COLO668 (cell line): Measurements from ENCODE around the gene PSAPL1.

Source experiments
- DNase-seq: peaks from one replicate; lab custom pipeline; 2025; ENCODE audit not compliant: unreplicated experiment; lab: John Stamatoyannopoulos, UW

PSAPL1 gene

DNA sequence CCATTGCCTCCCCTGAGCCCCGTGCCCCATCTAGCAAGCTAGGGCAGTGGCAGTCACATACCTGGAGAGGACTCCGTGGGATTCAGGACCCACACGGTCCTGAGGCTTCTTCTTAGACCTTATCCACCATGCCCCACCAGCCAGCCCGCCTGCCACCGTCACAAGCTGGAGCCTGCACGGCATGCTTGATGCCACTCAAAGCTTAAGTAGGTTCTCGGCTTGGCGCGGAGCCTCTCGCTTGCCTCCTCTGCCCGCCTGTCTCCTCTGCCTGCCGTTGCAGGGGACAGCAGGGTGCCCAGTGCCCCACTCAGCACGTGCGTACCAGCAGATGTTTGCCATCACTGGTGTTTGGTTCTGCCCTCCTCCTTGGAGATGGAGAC, 14.1 kb downstream of the PSAPL1 start:
- no peak for DNase-seq

GRCh38 chr4:7419961-7420660, 14.6 kb downstream of the PSAPL1 start:
- no peak for DNase-seq

DNA sequence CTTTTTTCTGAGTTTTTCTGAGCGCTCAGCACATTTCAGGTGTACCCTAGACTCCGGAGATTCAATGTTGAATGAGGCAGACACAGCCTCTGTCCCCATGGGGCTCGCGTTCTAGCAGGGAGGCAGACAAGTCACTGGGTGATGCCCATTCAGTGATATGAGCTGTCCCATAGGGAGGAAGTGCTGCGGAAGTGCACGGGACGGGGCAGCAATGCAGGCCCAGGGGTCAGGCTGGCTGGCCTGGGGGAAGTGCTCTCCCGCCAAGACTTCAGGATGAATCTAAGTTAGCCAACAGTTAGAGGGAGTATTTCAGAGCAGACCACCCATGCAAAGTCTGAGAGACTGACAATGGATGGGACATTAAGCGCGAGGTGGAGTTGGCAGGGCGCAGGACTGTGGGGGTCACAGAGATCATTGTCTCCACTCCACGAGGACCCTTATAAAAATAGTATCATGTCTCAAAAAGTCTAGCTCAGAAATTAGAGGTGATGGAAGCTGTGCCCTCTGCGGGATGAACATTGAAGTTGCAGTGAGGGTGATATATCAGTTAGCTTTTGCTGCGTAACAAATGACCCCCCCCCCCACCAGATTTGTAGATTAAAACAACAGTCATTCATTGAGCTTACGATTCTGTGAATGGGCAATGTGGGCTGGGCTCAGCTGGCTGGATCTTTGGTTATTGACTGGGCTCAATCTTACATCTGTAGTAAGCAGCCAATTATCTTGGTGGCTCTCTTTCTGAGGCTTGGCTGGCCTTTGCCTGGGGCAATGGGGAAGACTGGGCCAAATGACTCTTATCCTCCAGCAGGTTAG, 16.4 kb downstream of the PSAPL1 start:
- DNase-seq, result no peak

- no peak for DNase-seq
Observed at GRCh38 chr4:7417639-7418038, 17.1 kb downstream of the PSAPL1 start.

DNA sequence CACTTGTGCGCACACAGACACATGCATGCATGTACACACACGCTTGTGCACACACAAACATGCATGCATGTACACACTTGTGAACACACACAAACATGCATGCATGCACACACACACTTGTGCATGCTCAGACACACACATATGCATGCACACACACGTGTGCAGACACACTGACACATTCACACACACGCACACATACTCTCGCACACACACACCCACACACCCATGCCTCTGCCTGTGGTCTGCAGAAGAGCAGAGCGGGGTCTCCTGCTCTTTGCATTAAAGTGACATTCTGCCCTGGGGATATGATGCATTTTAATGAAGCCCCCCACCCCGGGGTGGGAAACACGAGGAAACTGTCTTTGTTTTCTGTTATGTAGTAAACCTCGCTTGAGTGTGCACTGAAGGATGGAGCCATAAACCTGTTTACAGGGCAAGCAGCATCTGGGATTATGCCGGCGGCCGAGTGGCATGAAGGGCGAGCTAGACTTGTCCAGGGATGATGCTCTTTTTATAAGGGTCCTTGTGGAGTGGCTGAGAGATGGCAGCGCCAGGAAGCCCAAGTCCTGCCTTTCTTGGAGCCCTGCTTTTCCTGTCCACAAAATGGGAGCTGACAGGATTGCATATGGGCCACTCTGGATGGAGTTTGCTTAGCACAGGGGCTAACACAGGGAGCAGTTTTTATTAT, 17.8 kb downstream of the PSAPL1 start:
- DNase-seq, result no peak

GRCh38 chr4:7415927-7416686, 18.6 kb downstream of the PSAPL1 start:
- no peak for DNase-seq

DNA sequence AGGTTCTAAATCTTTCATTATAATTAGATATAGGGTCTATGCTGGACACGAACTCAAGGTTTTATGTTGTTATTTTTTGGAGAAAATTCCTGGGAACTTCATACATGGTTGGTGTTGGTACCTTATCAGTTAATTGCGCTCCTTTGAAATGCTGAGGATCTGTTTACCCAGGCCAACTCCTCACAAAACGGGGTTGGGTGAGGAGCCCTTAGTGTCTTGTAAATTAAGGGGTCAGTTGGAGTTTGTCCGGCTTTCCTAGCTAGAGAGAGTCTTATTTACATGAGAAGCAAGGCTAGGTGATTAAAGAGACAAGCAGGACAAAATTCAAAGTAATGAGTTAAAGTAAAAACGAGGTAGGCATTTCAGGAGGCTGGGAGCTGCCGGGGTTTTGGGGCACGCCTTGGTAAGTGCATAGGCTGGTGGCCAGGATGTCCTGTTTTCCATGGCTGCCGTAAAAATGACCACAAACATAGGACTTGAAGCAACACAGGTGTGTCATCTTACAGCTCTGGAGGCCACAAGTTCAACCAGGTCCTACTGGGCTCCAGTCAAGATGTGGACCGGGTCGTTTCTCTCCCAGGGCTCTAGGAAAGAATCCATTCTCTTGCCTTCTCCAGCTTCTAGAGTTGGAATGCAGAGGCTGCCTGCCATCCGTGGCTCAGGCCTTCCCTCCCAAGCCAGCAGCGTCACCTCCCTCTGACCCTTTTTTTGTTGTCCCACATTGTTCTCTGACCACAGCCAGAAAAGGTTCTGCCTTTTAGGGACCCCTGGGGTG, 19.8 kb downstream of the PSAPL1 start:
- no peak for DNase-seq

DNA sequence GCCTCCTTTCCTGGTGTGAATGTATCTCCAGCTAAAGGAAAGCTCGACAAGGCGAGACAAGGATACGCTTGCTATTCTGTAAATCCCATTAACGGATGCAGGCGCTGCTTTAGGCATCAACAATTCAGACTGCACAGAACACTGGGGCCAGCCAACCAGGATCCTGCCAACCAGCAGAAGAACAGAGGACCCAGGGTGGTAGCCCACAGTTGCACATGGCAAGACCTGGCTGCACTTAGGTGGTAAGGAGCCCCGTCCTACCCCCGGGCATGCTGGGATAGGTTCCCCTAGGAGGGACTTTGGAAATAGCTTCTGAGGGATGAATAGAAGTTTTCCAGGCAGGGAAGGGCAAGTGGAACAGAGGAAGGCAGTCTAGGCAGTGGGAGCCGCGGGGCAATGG, 20.7 kb downstream of the PSAPL1 start:
- DNase-seq, result no peak

DNA sequence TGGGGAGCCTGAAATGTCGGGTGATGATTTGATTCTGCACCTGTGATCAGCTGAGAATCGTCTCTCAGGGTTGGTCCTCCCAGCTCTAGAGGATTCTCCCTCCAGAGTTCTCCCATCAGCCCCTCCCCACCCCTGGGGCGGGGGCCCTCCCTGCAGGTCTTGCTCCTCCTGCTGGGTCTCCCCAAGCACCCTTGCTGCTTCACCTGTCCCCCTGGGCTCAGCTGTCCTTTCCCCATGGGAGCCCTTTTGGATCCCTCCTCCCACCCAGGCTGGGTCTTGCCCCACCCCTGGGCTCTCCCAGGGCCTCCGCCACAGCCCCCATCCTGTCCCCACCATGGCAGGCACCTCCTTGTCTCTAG, 22.2 kb downstream of the PSAPL1 start:
- DNase-seq, result no peak

- no peak for DNase-seq
Observed at GRCh38 chr4:7411896-7412553, 22.7 kb downstream of the PSAPL1 start.

- DNase-seq, result no peak
Observed at GRCh38 chr4:7411491-7411890, 23.2 kb downstream of the PSAPL1 start.

DNA sequence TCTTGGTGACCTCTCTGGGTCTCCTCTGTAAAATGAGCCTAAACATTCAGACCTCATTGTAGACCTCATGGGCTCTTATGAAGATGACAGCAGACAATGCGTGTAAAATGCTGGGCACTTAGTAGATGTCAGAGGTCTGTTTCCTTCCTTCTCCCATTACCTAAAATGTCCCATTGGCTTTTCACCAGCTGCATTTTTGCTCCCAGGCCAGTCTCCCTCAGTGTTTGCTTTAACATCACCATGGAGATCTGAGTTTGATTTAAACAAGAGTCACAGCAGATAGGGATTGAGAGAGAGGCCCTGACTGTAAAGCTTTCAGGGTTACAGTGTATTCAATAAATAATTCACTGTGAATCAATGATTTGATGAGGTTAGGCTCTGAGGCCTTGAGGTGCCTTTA, 24.3 kb downstream of the PSAPL1 start:
- DNase-seq, result no peak

- DNase-seq, result no peak
Observed at GRCh38 chr4:7408166-7408565, 26.6 kb downstream of the PSAPL1 start.

GRCh38 chr4:7403001-7403400, 31.7 kb downstream of the PSAPL1 start:
- DNase-seq, result no peak

DNA sequence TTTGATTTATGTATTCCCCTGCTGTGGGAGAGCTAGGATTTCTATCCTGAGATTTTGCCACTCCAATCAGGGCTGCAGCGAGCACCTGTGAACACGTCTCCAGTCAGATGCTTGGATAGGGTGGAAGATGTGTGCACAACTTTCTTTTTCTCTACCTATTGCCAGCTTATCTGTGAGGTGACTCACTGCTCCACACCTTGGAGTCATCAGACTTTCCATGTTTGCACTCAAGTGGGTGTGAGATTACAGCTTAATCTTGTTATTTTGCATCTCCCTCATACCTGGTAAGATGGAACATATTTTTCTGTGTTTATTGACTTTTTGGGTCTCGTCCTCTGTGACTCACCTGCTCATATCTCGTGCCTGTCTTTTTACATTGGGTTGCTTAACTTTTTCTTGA, 32.2 kb downstream of the PSAPL1 start:
- DNase-seq, result no peak

DNA sequence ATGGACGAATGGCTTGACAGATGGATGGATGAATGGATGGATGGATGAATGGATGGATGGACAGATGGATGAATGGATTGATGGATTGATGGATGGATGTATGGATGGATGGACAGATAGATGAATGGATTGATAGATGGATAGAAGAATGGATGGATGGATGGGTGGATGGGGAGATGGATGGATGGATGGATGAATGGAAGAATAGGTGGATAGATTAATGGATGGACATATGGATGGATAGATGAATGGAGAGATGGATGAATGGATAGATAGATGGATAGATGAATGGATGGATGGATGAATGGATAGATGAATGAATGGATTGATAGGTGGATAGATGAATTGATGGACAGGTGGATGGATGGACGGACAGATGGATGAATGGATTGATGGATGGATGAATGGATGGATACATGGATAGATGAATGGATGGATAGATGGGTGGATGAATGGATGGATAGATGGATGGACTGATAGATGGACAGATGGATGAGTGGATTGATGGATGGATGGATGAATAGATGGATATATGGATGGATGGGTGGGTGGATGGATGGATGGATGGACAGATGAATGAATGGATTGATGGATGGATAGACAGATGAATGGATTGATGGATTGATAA, 33.9 kb downstream of the PSAPL1 start:
- no peak for DNase-seq

DNA sequence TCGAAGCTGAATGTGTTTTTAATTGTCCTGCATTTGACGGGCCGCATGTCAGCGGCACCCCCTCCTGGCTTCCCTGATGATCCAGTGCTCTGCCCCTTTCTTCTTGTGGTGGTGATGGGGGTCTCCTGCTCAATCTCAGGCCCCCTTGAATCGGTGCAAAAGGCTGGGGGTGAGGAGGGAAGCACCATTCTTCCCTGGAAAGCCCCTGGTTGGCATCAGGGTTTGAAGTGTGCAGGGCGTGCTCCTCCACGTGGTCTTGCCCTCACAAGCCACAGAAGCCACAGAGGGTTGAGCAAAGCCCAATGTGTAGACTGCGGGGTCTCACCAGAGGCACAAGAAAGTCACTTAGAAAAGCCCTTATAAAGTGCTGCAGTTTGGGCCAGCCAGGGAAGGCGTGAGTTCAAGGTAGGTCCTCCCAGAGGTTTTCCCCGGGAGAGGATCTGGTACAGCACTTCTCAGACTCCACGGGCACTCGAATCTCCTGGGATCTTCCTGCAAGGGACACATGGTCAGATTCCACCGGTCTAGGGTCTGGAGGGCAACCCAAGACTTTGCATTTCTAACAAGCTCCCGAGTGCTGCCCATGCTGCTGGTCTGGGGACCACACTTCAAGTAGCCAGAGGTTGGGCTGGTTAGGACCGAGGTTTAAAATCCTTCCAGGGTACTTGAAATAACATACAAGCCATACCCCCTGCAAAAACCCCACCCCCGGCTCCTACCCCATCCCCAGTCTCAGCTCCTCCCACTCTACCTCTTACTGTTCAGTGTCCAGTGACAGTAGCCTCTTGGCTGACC, 35.1 kb downstream of the PSAPL1 start:
- DNase-seq, result no peak

GRCh38 chr4:7398788-7399439, 35.8 kb downstream of the PSAPL1 start:
- DNase-seq, result no peak

GRCh38 chr4:7398104-7398423, 36.7 kb downstream of the PSAPL1 start:
- DNase-seq, result peak; percentile 33
